ENCODE results near the gene DDX52. TPM values are rescaled to one million over a fixed set of nuclear protein-coding genes. Genes with fewer than 3 reads are reported as not detected.

The DDX52 gene
- total and polyA plus RNA-seq, 2 of the 13 experiments (the other 11 are each of a cell fraction or from before 2014, with no cell fraction given): 8.9 to 36.1 TPM

DNA sequence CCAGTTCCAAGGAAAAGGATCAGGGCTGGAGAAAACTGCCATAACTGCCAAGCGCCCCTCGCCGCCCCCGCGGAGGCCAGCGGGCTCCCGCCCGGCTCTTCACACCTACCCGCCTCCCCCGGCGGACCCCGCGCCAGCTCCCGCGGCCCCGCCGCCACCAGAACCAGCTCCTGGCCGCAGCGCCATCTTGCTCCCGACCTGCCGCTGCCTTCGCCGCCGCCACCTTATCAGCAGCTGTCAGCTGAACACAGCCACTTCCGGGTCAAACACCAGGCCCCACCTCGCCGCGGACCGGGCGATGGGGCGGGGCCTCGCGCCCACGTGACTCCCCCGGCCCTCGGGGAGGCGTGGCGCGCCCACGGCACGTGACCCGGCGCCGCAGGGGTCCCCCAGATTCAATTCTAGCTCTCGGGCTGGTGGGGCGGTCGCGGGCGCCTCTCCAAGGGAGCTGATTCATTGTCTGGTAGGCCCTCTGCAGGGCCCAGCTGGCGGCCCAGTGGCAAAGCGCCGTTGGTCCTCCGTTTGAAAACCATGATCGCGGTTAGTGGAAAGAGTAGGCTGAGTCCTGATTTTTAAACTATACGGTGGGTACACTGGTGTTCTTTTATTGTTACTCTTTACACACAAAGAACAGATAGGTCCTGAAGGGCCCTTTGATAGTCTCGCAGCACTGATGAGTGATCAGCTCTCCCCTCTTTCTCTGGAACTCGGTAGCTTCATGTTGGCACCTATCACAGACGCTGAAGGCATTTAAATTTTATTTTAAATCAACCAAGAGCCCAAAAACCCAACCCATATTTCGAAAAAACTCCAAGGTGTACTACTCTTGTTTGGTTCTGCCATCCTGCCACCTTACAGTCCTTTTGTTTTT lies 33.8 kb downstream of the DDX52 start, which contains the start of gene SYNRG (continued):
- peak; percentile 75; the same call in 1 of the 2 replicates for TF ChIP-seq ARHGAP35 (CRISPR knock-in tag; IDR thresholded peaks at IDR 0.05; ENCODE audit: borderline replicate concordance)
- 0 out of 2 replicates have a peak, but pooled peaks have one; percentile 26 for TF ChIP-seq ZNF335 (CRISPR knock-in tag; IDR thresholded peaks at IDR 0.05)
- no peak for TF ChIP-seq SMARCE1 (IDR thresholded peaks at IDR 0.05; ENCODE audit: borderline replicate concordance)
- TF ChIP-seq NFIC (IDR thresholded peaks at IDR 0.05; ENCODE audit: low read length): no peak
- peak; percentile 97 for TF ChIP-seq YY1 (IDR thresholded peaks at IDR 0.05; ENCODE audit: insufficient read depth, insufficient replicate concordance, low read depth, low read length)
- TF ChIP-seq, protein P1, sequence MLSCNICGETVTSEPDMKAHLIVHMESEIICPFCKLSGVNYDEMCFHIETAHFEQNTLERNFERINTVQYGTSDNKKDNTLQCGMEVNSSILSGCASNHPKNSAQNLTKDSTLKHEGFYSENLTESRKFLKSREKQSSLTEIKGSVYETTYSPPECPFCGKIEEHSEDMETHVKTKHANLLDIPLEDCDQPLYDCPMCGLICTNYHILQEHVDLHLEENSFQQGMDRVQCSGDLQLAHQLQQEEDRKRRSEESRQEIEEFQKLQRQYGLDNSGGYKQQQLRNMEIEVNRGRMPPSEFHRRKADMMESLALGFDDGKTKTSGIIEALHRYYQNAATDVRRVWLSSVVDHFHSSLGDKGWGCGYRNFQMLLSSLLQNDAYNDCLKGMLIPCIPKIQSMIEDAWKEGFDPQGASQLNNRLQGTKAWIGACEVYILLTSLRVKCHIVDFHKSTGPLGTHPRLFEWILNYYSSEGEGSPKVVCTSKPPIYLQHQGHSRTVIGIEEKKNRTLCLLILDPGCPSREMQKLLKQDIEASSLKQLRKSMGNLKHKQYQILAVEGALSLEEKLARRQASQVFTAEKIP (CRISPR knock-in tag; IDR thresholded peaks at IDR 0.05; ENCODE audit: borderline replicate concordance): no peak
- TF ChIP-seq, protein P2, sequence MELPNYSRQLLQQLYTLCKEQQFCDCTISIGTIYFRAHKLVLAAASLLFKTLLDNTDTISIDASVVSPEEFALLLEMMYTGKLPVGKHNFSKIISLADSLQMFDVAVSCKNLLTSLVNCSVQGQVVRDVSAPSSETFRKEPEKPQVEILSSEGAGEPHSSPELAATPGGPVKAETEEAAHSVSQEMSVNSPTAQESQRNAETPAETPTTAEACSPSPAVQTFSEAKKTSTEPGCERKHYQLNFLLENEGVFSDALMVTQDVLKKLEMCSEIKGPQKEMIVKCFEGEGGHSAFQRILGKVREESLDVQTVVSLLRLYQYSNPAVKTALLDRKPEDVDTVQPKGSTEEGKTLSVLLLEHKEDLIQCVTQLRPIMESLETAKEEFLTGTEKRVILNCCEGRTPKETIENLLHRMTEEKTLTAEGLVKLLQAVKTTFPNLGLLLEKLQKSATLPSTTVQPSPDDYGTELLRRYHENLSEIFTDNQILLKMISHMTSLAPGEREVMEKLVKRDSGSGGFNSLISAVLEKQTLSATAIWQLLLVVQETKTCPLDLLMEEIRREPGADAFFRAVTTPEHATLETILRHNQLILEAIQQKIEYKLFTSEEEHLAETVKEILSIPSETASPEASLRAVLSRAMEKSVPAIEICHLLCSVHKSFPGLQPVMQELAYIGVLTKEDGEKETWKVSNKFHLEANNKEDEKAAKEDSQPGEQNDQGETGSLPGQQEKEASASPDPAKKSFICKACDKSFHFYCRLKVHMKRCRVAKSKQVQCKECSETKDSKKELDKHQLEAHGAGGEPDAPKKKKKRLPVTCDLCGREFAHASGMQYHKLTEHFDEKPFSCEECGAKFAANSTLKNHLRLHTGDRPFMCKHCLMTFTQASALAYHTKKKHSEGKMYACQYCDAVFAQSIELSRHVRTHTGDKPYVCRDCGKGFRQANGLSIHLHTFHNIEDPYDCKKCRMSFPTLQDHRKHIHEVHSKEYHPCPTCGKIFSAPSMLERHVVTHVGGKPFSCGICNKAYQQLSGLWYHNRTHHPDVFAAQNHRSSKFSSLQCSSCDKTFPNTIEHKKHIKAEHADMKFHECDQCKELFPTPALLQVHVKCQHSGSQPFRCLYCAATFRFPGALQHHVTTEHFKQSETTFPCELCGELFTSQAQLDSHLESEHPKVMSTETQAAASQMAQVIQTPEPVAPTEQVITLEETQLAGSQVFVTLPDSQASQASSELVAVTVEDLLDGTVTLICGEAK (IDR thresholded peaks at IDR 0.05): no peak
- TF ChIP-seq, protein P2 (CRISPR knock-in tag; IDR thresholded peaks at IDR 0.05): 0 out of 2 replicates have a peak, but pooled peaks have one; percentile 37
- TF ChIP-seq, protein P3, sequence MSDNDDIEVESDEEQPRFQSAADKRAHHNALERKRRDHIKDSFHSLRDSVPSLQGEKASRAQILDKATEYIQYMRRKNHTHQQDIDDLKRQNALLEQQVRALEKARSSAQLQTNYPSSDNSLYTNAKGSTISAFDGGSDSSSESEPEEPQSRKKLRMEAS (IDR thresholded peaks at IDR 0.05): peak; percentile 91
- TF ChIP-seq, protein P4, sequence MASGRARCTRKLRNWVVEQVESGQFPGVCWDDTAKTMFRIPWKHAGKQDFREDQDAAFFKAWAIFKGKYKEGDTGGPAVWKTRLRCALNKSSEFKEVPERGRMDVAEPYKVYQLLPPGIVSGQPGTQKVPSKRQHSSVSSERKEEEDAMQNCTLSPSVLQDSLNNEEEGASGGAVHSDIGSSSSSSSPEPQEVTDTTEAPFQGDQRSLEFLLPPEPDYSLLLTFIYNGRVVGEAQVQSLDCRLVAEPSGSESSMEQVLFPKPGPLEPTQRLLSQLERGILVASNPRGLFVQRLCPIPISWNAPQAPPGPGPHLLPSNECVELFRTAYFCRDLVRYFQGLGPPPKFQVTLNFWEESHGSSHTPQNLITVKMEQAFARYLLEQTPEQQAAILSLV (CRISPR knock-in tag; IDR thresholded peaks at IDR 0.05; ENCODE audit: borderline replicate concordance): peak; percentile 67; the same call in 1 of the 2 replicates
- TF ChIP-seq, protein P5, sequence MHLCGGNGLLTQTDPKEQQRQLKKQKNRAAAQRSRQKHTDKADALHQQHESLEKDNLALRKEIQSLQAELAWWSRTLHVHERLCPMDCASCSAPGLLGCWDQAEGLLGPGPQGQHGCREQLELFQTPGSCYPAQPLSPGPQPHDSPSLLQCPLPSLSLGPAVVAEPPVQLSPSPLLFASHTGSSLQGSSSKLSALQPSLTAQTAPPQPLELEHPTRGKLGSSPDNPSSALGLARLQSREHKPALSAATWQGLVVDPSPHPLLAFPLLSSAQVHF (CRISPR knock-in tag; IDR thresholded peaks at IDR 0.05): no peak; the same call in 1 of the 2 replicates
- TF ChIP-seq ZSCAN20 (CRISPR knock-in tag; IDR thresholded peaks at IDR 0.05; ENCODE audit: borderline replicate concordance): no peak
- TF ChIP-seq FOXO1 (CRISPR knock-in tag; IDR thresholded peaks at IDR 0.05): peak; percentile 49; the same call in 1 of the 2 replicates
- peak; percentile 55; the same call in 1 of the 2 replicates for TF ChIP-seq ZNF615 (CRISPR knock-in tag; IDR thresholded peaks at IDR 0.05; ENCODE audit: borderline replicate concordance)
- TF ChIP-seq ZNF468 (CRISPR knock-in tag; IDR thresholded peaks at IDR 0.05): no peak; the same call in 1 of the 2 replicates

Measured in HepG2 (cell line).